HG03039 (cell line): Measurements from ENCODE around the gene EGFR.

Experiments used
- ATAC-seq: cut with Tn5 transposase; IDR thresholded peaks from one replicate; pipeline ENCODE4 v1.9.1; 2021; ENCODE audit warnings: mild to moderate bottlenecking, moderate library complexity; ENCODE audit not compliant: unreplicated experiment

EGFR gene

GRCh38 chr7:55120501-55121198, 101.8 kb downstream of the EGFR start:
- no peak for ATAC-seq

GRCh38 chr7:55121249-55121648, 102.4 kb downstream of the EGFR start:
- ATAC-seq: no peak

GRCh38 chr7:55122263-55122662, 103.4 kb downstream of the EGFR start:
- no peak for ATAC-seq

- no peak for ATAC-seq
Measured at GRCh38 chr7:55124989-55125875, 106.4 kb downstream of the EGFR start.

- no peak for ATAC-seq
Measured at GRCh38 chr7:55127135-55127551, 108.3 kb downstream of the EGFR start.

- ATAC-seq: no peak
Measured at GRCh38 chr7:55127622-55128081, 108.8 kb downstream of the EGFR start.

DNA sequence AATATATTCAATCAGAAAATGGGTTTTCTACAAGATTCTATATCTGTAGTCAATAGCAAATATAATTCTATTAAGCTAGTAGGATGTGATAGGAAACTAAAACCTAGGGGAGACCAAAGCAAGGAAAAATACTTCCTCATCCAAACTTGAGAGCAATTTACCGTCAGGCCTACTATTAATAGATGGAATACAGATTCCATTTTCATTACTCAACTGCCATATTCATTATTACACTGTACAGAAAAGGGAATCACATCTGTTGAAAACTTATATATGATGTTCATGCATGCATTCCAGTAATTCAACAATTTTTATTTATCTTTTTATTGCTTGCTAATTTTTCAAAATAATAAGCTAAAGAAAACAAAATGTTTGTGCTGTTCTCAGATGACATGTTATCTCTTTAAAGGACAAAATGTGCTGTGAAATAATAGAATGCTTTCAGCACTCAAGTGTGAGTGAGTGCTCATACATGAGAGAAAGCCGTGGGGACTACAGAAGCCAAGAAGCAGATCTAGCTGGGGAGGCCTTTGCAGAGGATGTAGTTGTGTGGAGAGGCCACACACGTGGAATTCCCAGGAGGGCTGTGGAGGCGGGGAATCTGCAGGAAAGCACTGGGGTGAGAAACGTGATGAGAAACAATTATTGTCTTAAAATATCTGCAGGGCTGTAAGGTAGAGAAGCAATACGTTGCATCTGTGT, 110.0 kb downstream of the EGFR start:
- ATAC-seq: no peak

DNA sequence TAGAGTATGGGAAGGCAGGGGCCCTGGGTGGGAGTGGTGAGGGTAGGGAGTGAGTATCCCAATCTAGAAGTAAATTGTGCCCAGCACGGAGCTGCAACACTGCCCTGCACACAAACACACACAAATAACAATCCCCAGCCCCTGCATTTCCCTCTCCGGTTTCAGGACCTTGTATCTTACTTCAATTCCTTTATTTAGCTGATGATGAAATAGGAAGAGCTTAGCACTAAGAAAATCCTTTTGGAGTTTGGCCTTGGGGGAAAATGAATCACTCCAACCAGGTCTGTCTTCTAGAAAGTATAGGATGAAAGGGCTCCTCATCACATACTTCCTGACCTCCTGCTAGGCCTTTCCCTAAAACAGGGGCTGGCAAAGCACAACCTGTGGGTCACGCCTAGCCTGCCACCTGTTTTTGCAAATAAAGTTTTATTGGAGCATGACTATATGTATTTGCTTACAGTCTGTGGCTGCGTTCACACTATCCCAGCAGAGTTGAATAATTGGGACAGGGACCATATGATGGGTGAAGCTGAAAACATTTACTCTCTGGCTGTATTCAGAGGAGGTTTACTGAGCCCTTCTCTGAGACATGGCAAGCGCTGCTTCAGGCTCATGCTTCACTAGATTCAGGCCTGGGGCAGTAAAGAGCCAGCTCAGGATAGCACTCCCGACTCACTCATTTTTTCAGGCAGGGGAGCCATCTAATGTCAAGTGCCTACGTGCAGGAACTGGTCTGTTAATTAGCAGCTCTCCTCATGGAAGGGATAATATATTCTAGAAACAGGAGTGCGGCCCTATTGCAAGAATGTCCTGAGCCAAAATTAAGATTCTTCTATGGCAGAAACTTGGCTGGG, 111.0 kb downstream of the EGFR start:
- ATAC-seq: no peak

- ATAC-seq: peak; percentile 38
Measured at GRCh38 chr7:55130395-55131141, 111.8 kb downstream of the EGFR start.

DNA sequence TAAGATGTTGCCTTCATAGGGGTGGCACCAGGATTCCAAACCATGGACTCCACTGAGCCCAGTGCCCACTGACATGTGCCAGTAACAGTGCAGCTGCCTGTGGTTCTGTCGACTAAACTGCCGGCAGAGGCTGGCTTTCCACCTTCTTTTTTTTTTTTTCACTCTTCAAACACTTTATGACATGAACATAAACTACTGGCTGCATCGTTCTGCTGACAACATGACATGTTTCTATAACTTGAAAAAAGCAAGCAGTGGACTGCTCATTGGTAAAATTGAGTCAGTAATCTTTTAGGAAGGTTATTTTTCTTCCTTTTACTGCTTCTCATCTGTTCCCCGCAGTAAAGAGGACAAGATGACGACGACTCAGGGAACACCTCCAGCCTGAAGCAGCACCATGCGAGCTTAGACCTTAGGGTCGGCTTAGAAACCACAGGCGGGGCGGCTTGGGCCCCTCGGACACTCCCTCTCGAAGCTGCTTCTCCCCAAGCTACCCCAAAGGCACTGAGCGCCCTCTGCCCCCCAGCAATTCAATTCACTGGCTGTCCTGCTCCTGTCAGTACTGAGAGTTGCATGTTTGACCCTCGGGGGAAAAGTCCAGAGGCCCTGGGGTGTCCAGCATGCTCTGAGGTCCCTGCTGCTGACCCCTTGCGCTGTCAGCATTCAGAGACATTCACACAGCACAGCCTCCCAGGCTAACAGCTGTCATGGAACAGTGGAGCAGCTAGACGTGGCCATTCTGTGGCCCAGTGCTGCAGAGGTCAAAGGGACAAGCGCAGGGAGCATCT, 112.5 kb downstream of the EGFR start:
- ATAC-seq: no peak

DNA sequence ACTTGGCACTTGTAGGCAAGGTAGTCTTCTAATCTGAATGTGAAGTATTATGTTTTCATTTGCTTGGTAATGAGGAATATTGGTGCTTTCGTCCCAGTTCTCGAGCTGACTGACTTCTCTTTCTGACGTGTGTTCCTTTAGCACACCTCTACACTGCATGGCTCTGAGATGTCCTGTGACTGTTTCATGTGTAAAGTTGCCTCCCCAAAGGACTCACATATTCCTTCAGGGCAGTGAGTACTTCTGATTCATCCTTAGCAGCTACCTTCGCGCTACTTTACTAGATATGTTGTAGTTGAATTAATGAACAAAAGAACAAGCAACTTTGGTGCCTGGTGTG, 113.7 kb downstream of the EGFR start:
- ATAC-seq: no peak

DNA sequence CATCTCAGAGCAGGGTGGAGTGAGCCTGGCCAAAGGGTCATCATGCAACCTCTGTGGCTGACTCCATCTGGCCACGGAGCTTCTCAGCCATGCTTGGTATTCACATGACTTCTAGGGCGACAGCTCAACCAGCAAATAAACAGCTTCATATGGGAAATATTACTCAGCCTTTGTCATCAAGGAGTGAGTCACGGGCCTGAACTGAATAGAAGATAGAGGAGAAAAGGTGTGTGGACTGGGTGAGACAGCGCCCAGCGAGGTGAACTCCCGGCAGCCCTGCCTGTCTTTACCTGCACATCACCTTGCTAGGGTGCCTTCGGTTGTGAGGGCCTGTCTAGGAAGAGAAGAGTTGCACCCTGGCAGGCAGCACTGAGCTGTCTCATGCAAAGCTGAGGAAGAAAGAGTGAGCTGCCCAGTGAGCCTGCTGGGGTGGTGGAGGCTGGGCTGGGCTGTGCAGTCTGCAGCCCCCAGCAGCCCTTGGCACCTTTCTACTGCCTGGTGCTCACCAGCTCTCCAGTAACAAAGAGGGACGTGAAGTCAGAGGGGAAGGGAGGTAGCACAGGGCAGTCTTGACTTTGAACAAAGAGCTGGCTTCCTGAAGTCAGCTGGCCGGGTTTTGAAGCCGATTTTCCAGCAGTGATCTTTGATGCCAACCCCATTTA, 114.2 kb downstream of the EGFR start:
- ATAC-seq: no peak

DNA sequence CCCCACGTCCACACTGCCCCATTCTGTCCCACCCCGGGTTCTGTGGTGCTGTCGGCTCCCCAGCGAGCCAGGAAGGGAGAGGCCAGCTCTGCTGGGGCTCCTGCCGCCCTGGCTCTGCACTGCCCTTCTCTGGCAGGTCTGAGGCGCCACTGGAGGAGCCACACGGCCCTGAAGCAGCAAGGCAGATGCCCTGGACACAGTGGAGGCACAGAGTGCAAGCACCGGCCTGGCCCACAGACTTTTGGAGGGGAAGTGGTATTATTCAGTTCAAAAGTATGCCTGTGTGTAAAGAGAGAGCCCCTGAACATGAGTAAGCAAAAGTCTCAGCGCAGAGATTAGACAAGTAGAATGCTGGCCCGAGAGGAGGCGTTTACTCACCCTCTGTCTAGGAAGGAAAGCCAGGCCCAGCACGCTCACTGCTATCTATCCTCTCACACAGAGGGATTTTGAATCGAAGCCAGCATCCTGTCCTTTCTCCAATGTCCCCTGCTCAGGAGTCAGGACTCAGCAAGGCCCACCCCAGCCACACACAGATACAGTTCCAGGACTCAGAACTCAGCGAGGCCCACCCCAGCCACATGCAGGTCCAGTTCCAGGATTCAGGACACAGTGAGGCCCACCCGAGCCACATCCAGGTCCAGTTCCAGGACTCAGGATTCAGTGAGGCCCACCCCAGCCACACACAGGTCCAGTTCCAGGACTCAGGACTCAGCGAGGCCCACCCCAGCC, 115.0 kb downstream of the EGFR start:
- ATAC-seq: no peak

DNA sequence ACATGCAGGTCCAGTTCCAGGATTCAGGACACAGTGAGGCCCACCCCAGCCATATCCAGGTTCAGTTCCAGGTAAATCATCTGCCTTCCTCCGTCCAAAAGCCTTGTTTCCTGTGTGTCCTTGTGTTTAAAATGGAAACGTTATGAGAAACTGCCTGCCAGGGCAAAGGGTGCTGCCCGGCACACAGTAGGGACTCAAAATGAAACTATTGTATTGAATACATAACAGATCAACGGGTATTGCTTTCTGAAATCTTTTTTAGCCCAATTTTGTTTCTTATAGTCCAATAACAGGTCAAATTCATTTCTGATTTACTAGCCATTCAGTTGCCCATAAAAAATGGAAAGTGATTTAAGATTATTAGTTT, 115.5 kb downstream of the EGFR start:
- no peak for ATAC-seq

- no peak for ATAC-seq
Measured at GRCh38 chr7:55134786-55135185, 116.0 kb downstream of the EGFR start.

GRCh38 chr7:55135462-55135861, 116.6 kb downstream of the EGFR start:
- ATAC-seq: no peak

DNA sequence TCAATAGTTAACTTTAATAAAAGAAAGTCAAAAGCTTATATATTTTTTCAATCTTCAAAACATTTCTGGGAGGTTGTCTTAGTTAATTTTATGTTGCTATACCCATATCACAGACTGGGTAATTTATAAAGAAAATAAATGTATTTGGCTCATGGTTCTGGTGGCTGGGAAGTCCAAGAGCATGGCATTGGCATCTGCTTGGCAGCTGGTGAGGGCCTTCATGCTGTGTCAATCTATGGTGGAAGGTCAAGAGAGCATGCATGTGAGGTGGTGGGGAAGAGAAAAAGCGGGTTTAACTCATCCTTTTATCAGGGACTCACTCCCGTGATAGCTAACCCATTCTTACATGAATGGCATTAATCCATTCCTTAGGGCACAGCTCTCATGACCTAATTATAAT, 119.8 kb downstream of the EGFR start:
- ATAC-seq: no peak
